Spleen (tissue), 11 donors: ENCODE data around the gene JSRP1. TPM values are rescaled to one million over a fixed set of nuclear protein-coding genes. Genes with fewer than 3 reads are reported as not detected.

Source experiments
- DNase-seq: peaks from one replicate; pipeline ENCODE4 v3.0.0-alpha.2; 2020
- H3K27ac ChIP-seq, 8 donors: fragments of 200-600 bp; sonication (generic) in 7 of 8; 1 replicate in 4 of 8; 2 replicates in 4 of 8; pipeline versions ENCODE4 v1.5.0 to v1.8.0; 2016 to 2021; ENCODE audit warnings: inconsistent platforms in 4 of 8, mild to moderate bottlenecking in 4 of 8, moderate library complexity in 1 of 8
- H3K27me3 ChIP-seq, 7 donors: fragments of 200-600 bp; sonication (generic) in 6 of 7; replicated peaks in 1 of 7; 1 replicate in 4 of 7; 2 replicates in 3 of 7; pipeline versions ENCODE4 v1.5.0 to v1.8.0; 2016 to 2021; ENCODE audit warnings: inconsistent platforms in 3 of 7, mild to moderate bottlenecking in 1 of 7
- H3K36me3 ChIP-seq, 6 donors: fragments of 200-600 bp; sonication (generic) in 5 of 6; 1 replicate in 4 of 6; 2 replicates in 2 of 6; pipeline versions ENCODE4 v1.5.0 to v1.8.0; 2016 to 2021; ENCODE audit warnings: inconsistent platforms in 2 of 6
- H3K4me1 ChIP-seq, 6 donors: fragments of 200-600 bp; sonication (generic) in 5 of 6; 1 replicate in 3 of 6; 2 replicates in 3 of 6; pipeline versions ENCODE4 v1.5.0 to v1.8.0; 2016 to 2021; ENCODE audit warnings: inconsistent platforms in 3 of 6
- H3K4me3 ChIP-seq, 8 donors: fragments of 200-600 bp; sonication (generic) in 7 of 8; 1 replicate in 4 of 8; 2 replicates in 4 of 8; pipeline versions ENCODE4 v1.5.0 to v1.8.0; 2016 to 2021; ENCODE audit warnings: inconsistent platforms in 4 of 8, mild to moderate bottlenecking in 4 of 8, moderate library complexity in 2 of 8
- H3K9me3 ChIP-seq, 8 donors: fragments of 200-600 bp; sonication (generic) in 7 of 8; 1 replicate in 4 of 8; 2 replicates in 4 of 8; pipeline versions ENCODE4 v1.5.0 to v1.8.0; 2016 to 2021; ENCODE audit warnings: inconsistent platforms in 4 of 8
- CTCF ChIP-seq, 11 experiments: fragments of 200-600 bp in 7 of 11; fragments of 450-650 bp in 4 of 11; sonication (generic) in 4 of 11; IDR thresholded peaks in 8 of 11; conservative IDR thresholded peaks in 3 of 11; 1 replicate in 7 of 11; 2 replicates in 4 of 11; pipeline versions ENCODE4 v1.4.0 to v1.8.0; 2016 to 2021; ENCODE audit warnings: antibody characterized with exemption in 11 of 11, inconsistent platforms in 4 of 11, mild to moderate bottlenecking in 1 of 11
- POLR2A ChIP-seq, 3 donors: fragments of 450-650 bp; IDR thresholded peaks; one replicate each; pipeline ENCODE4 v1.5.1; 2017; ENCODE audit warnings: antibody characterized with exemption in 3 of 3, mild to moderate bottlenecking in 1 of 3
- POLR2AphosphoS5 ChIP-seq, 3 donors: sonication (generic); formaldehyde crosslinking; IDR thresholded peaks; one replicate each; pipeline ENCODE4 v1.5.1; 2017; ENCODE audit warnings: antibody characterized with exemption in 3 of 3
- WGBS, 5 donors: extraction: QIAGEN DNeasy Blood & Tissue Kit in 3 of 5; methylation state at CpG; one replicate each; pipeline versions ENCODE4 v1.1.5 to v1.1.7; 2013 to 2018; 5-methylcytosine and 5-hydroxymethylcytosine counted together
- intact Hi-C: fragments of 100-400 bp; cut with DNase I; formaldehyde crosslinking; loops from one replicate; pipeline ENCODE4 v1.15.0; 2023; ENCODE audit warnings: low total_unique reads
- polyA plus RNA-seq, 3 donors: library from polyadenylated mRNA; stranded (reverse); fragments of 200-250 nt; gene quantifications; one replicate each; pipeline ENCODE4 v1.2.1, GENCODE V29; 2013
- total RNA-seq, 7 donors: library from RNA; depleted of rRNA in 3 of 7; stranded (reverse); fragments of >200 nt in 3 of 7; fragmentation: NEBNext Ultra II Directional in 4 of 7; extraction: Animal tissue kit (Norgen Biotek cat#: 25700) in 4 of 7; gene quantifications; one replicate each; pipeline versions ENCODE4 v1.1.0 to v1.2.1, GENCODE V29; 2016 to 2021
- donor health status: healthy with polysubstance abuse.
- donor health status: DM: no; HTN: no; CAD: no; lungs with moderate emphysema.
- donor health status: DM: no; HTN: no; CAD: no.
- donor health status: Bipolar disorder and iron deficiency.
- donor health status: healthy.
- donor health status: DM: no; HTN: no; CAD: no.
- donor health status: DM: yes; HTN: yes; CAD: no.

JSRP1 gene
- total and polyA plus RNA-seq, 10 donors, result 1.2 to 4.8 (median 3.1) TPM

- peak; percentile 84 for DNase-seq
- intact Hi-C loops, result no loop called here
- H3K27ac ChIP-seq, result peak overlapping the region in 7 of 8 donors; percentile 91 to 99 (median 93)
Observed at GRCh38 chr19:2288338-2288817, 32.2 kb upstream of the JSRP1 start.

GRCh38 chr19:2287585-2288337, 31.5 kb upstream of the JSRP1 start:
- Histone ChIP-seq H3K27me3 (peaks cover 0 to 42% (median 34%) of the 10 kb centered on the region in 7 donors), H3K9me3 (no peaks in the 10 kb centered on the region), H3K4me3 (peak overlapping the region in 1 of 8 donors; percentile 85), H3K4me1 (peaks cover 22 to 100% (median 62%) of the 10 kb centered on the region in 6 donors), H3K36me3 (peaks cover 0 to 17% (median 1%) of the 10 kb centered on the region in 6 donors), H3K27ac (peak overlapping the region in 7 of 8 donors; percentile 91 to 99 (median 93))
- intact Hi-C loops, result no loop called here
- TF ChIP-seq POLR2AphosphoS5 (IDR thresholded peaks at IDR 0.05), result peak in 1 of 3 donors; percentile 49
- no peak for TF ChIP-seq POLR2A (IDR thresholded peaks at IDR 0.05)
- no peak for TF ChIP-seq CTCF (IDR thresholded peaks at IDR 0.05 in 8 of 11, conservative IDR thresholded peaks at IDR 0.05 in 3 of 11)
- no peak for DNase-seq
- 46 to 68% (median 55%) methylated on average over 13 of the region's 13 CpGs for WGBS, 5 donors

More at GRCh38 chr19:2288338-2288817, 32.2 kb upstream of the JSRP1 start:
- Histone ChIP-seq H3K4me3 (peak overlapping the region in 1 of 8 donors; percentile 85), H3K36me3 (peaks cover 0 to 23% (median 3%) of the 10 kb centered on the region in 6 donors), H3K9me3 (no peaks in the 10 kb centered on the region), H3K27me3 (peaks cover 0 to 47% (median 34%) of the 10 kb centered on the region in 7 donors), H3K4me1 (peaks cover 21 to 100% (median 59%) of the 10 kb centered on the region in 6 donors)
- WGBS, 5 donors, result 72 to 89% (median 76%) methylated on average over 9 to 17 of the region's 17 CpGs
- TF ChIP-seq POLR2A (IDR thresholded peaks at IDR 0.05) (no peak), CTCF (IDR thresholded peaks at IDR 0.05 in 8 of 11, conservative IDR thresholded peaks at IDR 0.05 in 3 of 11) (no peak), POLR2AphosphoS5 (IDR thresholded peaks at IDR 0.05) (peak in 1 of 3 donors; percentile 37)

GRCh38 chr19:2286402-2287140, 30.4 kb upstream of the JSRP1 start:
- peaks cover 0 to 30% (median 24%) of the 10 kb centered on the region in 7 donors for H3K27me3 ChIP-seq
- H3K36me3 ChIP-seq, result peaks cover 0 to 5% (median 0%) of the 10 kb centered on the region in 6 donors
- TF ChIP-seq CTCF (IDR thresholded peaks at IDR 0.05 in 8 of 11, conservative IDR thresholded peaks at IDR 0.05 in 3 of 11), result no peak
- no peak for TF ChIP-seq POLR2A (IDR thresholded peaks at IDR 0.05)
- no peak for TF ChIP-seq POLR2AphosphoS5 (IDR thresholded peaks at IDR 0.05)
- DNase-seq, result no peak
- peak overlapping the region in 4 of 8 donors; percentile 93 to 99 (median 97) for H3K27ac ChIP-seq
- intact Hi-C loops, result no loop called here
- peaks cover 24 to 100% (median 63%) of the 10 kb centered on the region in 6 donors for H3K4me1 ChIP-seq
- no peaks in the 10 kb centered on the region for H3K9me3 ChIP-seq
- no peak overlapping the region for H3K4me3 ChIP-seq
- WGBS, 5 donors, result 85 to 95% (median 88%) methylated on average over 19 to 20 of the region's 20 CpGs
